ENCODE results near the gene PRXL2A.

DNA sequence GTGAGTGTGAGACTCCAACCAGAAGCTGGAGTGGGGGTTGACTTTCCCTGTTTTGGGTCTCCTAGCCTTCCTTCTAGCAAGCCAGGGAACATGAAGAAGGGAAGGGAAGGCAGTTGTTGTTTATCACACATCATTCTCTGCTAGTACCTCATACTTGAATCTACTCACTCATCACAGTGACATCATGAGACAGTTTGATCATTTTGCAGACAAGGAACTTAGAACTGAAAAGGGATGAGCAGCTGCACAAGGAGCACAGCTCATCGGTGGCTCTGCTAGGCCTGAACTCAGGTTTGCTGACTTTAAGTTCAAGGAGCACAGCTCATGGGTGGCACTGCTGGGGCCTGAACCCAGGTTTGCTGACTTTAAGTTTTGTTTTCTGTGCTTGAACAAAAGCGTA is 19.2 kb downstream of the PRXL2A start:
- TF ChIP-seq, protein P1, sequence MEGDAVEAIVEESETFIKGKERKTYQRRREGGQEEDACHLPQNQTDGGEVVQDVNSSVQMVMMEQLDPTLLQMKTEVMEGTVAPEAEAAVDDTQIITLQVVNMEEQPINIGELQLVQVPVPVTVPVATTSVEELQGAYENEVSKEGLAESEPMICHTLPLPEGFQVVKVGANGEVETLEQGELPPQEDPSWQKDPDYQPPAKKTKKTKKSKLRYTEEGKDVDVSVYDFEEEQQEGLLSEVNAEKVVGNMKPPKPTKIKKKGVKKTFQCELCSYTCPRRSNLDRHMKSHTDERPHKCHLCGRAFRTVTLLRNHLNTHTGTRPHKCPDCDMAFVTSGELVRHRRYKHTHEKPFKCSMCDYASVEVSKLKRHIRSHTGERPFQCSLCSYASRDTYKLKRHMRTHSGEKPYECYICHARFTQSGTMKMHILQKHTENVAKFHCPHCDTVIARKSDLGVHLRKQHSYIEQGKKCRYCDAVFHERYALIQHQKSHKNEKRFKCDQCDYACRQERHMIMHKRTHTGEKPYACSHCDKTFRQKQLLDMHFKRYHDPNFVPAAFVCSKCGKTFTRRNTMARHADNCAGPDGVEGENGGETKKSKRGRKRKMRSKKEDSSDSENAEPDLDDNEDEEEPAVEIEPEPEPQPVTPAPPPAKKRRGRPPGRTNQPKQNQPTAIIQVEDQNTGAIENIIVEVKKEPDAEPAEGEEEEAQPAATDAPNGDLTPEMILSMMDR (conservative IDR thresholded peaks at IDR 0.05 in 1 of 2, IDR thresholded peaks at IDR 0.05 in 1 of 2; ENCODE audit: extremely low read depth in 1 of 2, insufficient read depth in 1 of 2, low read depth in 1 of 2, low read length in 2 of 2) = no peak
- no peak for TF ChIP-seq EZH2 (IDR thresholded peaks at IDR 0.05; ENCODE audit: borderline replicate concordance, low read length)
